GM12878 (cell line): ENCODE results near the gene ANKMY2. TPM values are rescaled to one million over a fixed set of nuclear protein-coding genes. Genes with fewer than 3 reads are reported as not detected.

Experiments used
- ATAC-seq: fragments of 200-7000 bp; cut with Tn5 transposase; 3 replicates; pipeline ENCODE4 v1.9.1; 2020; ENCODE audit warnings: mild to moderate bottlenecking, moderate library complexity
- BruUV-seq: library from RNA; stranded (reverse); fragments of 400-500 nt; replicated peaks from 2 replicates; lab custom pipeline; 2021; lab: Mats Ljungman, UMichigan
- CTCF ChIA-PET: fragments of 300-600 bp; sonication (Branson Sonifier 250); formaldehyde crosslinking; extraction: SDS; loops from one replicate; lab custom pipeline; 2021; ENCODE audit warnings: inconsistent platforms; lab: Yijun Ruan, JAX
- POLR2A ChIA-PET: fragments of 350-600 bp; formaldehyde crosslinking; extraction: SDS; loops from one replicate; lab custom pipeline; 2021; ENCODE audit warnings: inconsistent platforms; lab: Charles Lee
- RAD21 ChIA-PET: fragments of 300-600 bp; sonication (Branson Sonifier 250); formaldehyde crosslinking; loops from one replicate; lab custom pipeline; 2023; ENCODE audit warnings: antibody characterized with exemption; ENCODE audit not compliant: unreplicated experiment; lab: Charles Lee
- SMC1A ChIA-PET: fragments of 300-600 bp; sonication (Branson Sonifier 250); formaldehyde crosslinking; loops from one replicate; lab custom pipeline; 2023; ENCODE audit not compliant: unreplicated experiment, uncharacterized antibody; lab: Charles Lee
- DNase-seq: peaks from one replicate; pipeline ENCODE4 v3.0.0-alpha.2; 2011; ENCODE audit warnings: low read depth, low spot score
- FAIRE-seq: peaks from 3 replicates; lab custom pipeline; 2011; peaks lifted over from hg19 to GRCh38; lab: Jason Lieb, UNC
- H2AFZ ChIP-seq: 2 replicates; pipeline ENCODE4 v1.6.0; 2011; ENCODE audit warnings: low read depth, low read length, control low read depth; ENCODE audit not compliant: control insufficient read depth
- H3K27ac ChIP-seq: 2 replicates; pipeline ENCODE4 v1.5.1; 2011; ENCODE audit warnings: control low read depth; ENCODE audit not compliant: control insufficient read depth, insufficient read depth
- H3K27me3 ChIP-seq, 2 experiments: replicated peaks in 1 of 2; 2 replicates each; pipeline versions ENCODE4 v1.6.0 to v1.6.1; 2011; ENCODE audit warnings: low read length in 1 of 2; ENCODE audit not compliant: control insufficient read depth in 2 of 2, insufficient read depth in 2 of 2
- H3K36me3 ChIP-seq, 2 experiments: 2 replicates each; pipeline ENCODE4 v1.5.1; 2011; ENCODE audit warnings: low read length in 1 of 2; ENCODE audit not compliant: control insufficient read depth in 2 of 2, insufficient read depth in 2 of 2
- H3K4me1 ChIP-seq: 2 replicates; pipeline ENCODE4 v1.6.1; 2011; ENCODE audit warnings: mild to moderate bottlenecking, low read length, moderate library complexity, mixed read lengths; ENCODE audit not compliant: control insufficient read depth, insufficient read depth
- H3K4me2 ChIP-seq: 2 replicates; pipeline ENCODE4 v1.6.0; 2011; ENCODE audit warnings: control low read depth; ENCODE audit not compliant: control insufficient read depth, insufficient read depth
- H3K4me3 ChIP-seq: fragments of 200-600 bp; sonication (generic); 2 replicates; pipeline ENCODE4 v1.5.1; 2016
- H3K79me2 ChIP-seq: 2 replicates; pipeline ENCODE4 v1.6.0; 2011; ENCODE audit warnings: low read length; ENCODE audit not compliant: control insufficient read depth, insufficient read depth
- H3K9ac ChIP-seq: 2 replicates; pipeline ENCODE4 v1.8.0; 2011; ENCODE audit warnings: low read length, control low read depth, mixed read lengths; ENCODE audit not compliant: control insufficient read depth, insufficient read depth
- H3K9me3 ChIP-seq: replicated peaks from 3 replicates; pipeline ENCODE4 v1.5.1; 2011; ENCODE audit warnings: mild to moderate bottlenecking, low read length; ENCODE audit not compliant: control insufficient read depth, insufficient read depth
- H4K20me1 ChIP-seq: 2 replicates; pipeline ENCODE4 v1.6.0; 2011; ENCODE audit not compliant: control insufficient read depth, insufficient read depth
- BMI1 ChIP-seq: fragments of 450-650 bp; IDR thresholded peaks from 2 replicates; pipeline ENCODE4 v1.6.1; 2016; ENCODE audit warnings: mild to moderate bottlenecking, moderate library complexity, borderline replicate concordance
- CREM ChIP-seq: IDR thresholded peaks from 2 replicates; pipeline ENCODE4 v1.6.1; 2014; ENCODE audit warnings: antibody characterized with exemption, low read depth
- HCFC1 ChIP-seq: fragments of 150-350 bp; IDR thresholded peaks from 2 replicates; pipeline ENCODE4 v1.6.1; 2014; ENCODE audit warnings: low read length
- KDM1A ChIP-seq: fragments of 200-600 bp; sonication (generic); IDR thresholded peaks from 2 replicates; pipeline ENCODE4 v1.6.1; 2016; ENCODE audit warnings: borderline replicate concordance
- MYB ChIP-seq: fragments of 150-350 bp; IDR thresholded peaks from 2 replicates; pipeline ENCODE4 v1.6.1; 2014; ENCODE audit warnings: mild to moderate bottlenecking, low read depth, low read length, borderline replicate concordance
- NBN ChIP-seq: fragments of 450-650 bp; IDR thresholded peaks from 2 replicates; pipeline ENCODE4 v1.6.1; 2016
- NFYA ChIP-seq: IDR thresholded peaks from 2 replicates; pipeline ENCODE4 v1.6.1; 2011; ENCODE audit warnings: low read depth, mild to moderate bottlenecking, low read length, improper control_type of control experiment, borderline replicate concordance
- NR2C2 ChIP-seq: IDR thresholded peaks from 2 replicates; pipeline ENCODE4 v1.6.1; 2011; ENCODE audit warnings: borderline replicate concordance, low read depth; ENCODE audit not compliant: control insufficient read depth, insufficient read length
- PAX5 ChIP-seq: IDR thresholded peaks from 2 replicates; pipeline ENCODE4 v1.6.1; 2011; ENCODE audit warnings: low read depth, low read length, borderline replicate concordance
- RBBP5 ChIP-seq: fragments of 200-600 bp; sonication (generic); conservative IDR thresholded peaks from 2 replicates; pipeline ENCODE4 v1.6.1; 2016
- SIX5 ChIP-seq: IDR thresholded peaks from 2 replicates; pipeline ENCODE4 v1.6.1; 2011; ENCODE audit warnings: mild to moderate bottlenecking, low read depth, low read length, moderate library complexity; ENCODE audit not compliant: severe bottlenecking
- TARDBP ChIP-seq: IDR thresholded peaks from 2 replicates; pipeline ENCODE4 v1.6.1; 2016; ENCODE audit warnings: borderline replicate concordance
- TCF12 ChIP-seq: IDR thresholded peaks from 2 replicates; pipeline ENCODE4 v1.6.1; 2011; ENCODE audit warnings: low read depth, mild to moderate bottlenecking, low read length
- WGBS: methylation state at CpG from one replicate; pipeline ENCODE4 v1.1.6; 2016; ENCODE audit warnings: low lambda C conversion rate; ENCODE audit not compliant: insufficient replicate concordance, insufficient coverage; ENCODE audit errors: missing lambda C conversion rate; 5-methylcytosine and 5-hydroxymethylcytosine counted together
- in situ Hi-C: fragments of 300-500 bp; cut with MboI; formaldehyde crosslinking; loops from 9 replicates; pipeline ENCODE4 v1.14.3; 2018; ENCODE audit warnings: mixed read lengths
- intact Hi-C: fragments of 100-400 bp; cut with micrococcal nuclease; formaldehyde crosslinking; loops from one replicate; pipeline ENCODE4 v1.14.2; 2022; ENCODE audit not compliant: unreplicated experiment
- polyA plus RNA-seq, 11 experiments: library from polyadenylated mRNA; depleted of rRNA in 4 of 11; unstranded in 6 of 11; stranded (reverse) in 5 of 11; fragments of >200 nt; fragmentation: Nextera tagmentation in 4 of 11; fragmentation: Illumina TruSeq in 1 of 11; extraction: Ambion mirVana in 4 of 11; extraction: Trizol in 1 of 11; gene quantifications; 1 replicate in 1 of 11; 2 replicates in 10 of 11; pipeline versions ENCODE4 v1.2.1 to v1.2.3, GENCODE V29; 2011 to 2016; ENCODE audit warnings: inconsistent platforms in 2 of 11, missing spikeins in 2 of 11, low read depth in 1 of 11
- total RNA-seq, 4 experiments: library from RNA; depleted of rRNA in 3 of 4; stranded (reverse); fragments of >200 nt in 3 of 4; fragmentation: Illumina TruSeq in 1 of 4; extraction: Trizol in 1 of 4; gene quantifications; 2 replicates each; pipeline versions ENCODE4 v1.2.1 to v1.2.3, GENCODE V29; 2013 to 2021
- TF ChIP-seq, protein P1 (sequence below): fragments of 450-650 bp; IDR thresholded peaks from 2 replicates; pipeline ENCODE4 v1.6.1; 2016; ENCODE audit warnings: mild to moderate bottlenecking

ANKMY2 gene
- total and polyA plus RNA-seq, 10 of the 15 experiments (the other 5 are each of a cell fraction or from before 2014, with no cell fraction given) = 0.10 to 0.48 (median 0.29) TPM

DNA sequence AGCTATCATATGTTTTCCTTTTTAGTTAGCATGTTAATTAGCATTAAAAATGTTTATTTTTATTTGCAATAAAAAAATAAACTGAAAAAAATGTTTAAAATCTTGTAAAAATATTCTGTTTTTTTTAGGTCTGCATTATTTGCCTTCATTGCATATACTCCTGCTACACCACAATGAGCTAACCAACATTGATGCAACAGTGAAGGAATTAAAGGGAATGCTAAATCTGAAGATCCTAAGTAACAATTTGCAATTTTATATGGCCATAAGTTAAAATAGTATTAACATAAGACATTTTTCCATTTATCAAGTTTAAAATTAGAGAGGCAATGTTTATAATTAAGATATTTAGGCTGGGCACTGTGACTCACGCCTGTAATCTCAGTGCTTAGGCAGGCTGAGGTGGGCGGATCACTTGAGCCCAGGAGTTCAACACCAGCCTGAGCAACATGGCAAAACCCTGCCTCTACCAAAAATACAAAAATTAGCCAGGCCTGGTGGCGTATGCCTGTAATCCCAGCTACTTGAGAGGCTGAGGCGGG, 86.7 kb downstream of the ANKMY2 start:
- H3K4me1 ChIP-seq = no peaks in the 10 kb centered on the region
- no peak overlapping the region for H3K27ac ChIP-seq
- no peaks in the 10 kb centered on the region for H3K27me3 ChIP-seq
- in situ Hi-C loops = loop anchor here (25.0 kb wide), 1 partner anchor 1247 kb away; no protein-coding TSS in a partner anchor
- no peaks in the 10 kb centered on the region for H3K79me2 ChIP-seq
- 33% methylated on average over 4 of the region's 4 CpGs for WGBS
- CTCF ChIA-PET = interaction anchor here (0.6 kb wide), 1 partner anchor 392 kb away, joined by 3 read pairs; no protein-coding TSS in a partner anchor
- H3K36me3 ChIP-seq = no peaks in the 10 kb centered on the region
- no peak for TF ChIP-seq PAX5
- no peak for TF ChIP-seq HCFC1
- TF ChIP-seq SIX5 = no peak
- TF ChIP-seq NR2C2 = no peak
- no peak for TF ChIP-seq RBBP5
- no peak for TF ChIP-seq NBN
- TF ChIP-seq CREM = no peak
- TF ChIP-seq TCF12 = no peak
- no peak for TF ChIP-seq TARDBP
- TF ChIP-seq, protein P1, sequence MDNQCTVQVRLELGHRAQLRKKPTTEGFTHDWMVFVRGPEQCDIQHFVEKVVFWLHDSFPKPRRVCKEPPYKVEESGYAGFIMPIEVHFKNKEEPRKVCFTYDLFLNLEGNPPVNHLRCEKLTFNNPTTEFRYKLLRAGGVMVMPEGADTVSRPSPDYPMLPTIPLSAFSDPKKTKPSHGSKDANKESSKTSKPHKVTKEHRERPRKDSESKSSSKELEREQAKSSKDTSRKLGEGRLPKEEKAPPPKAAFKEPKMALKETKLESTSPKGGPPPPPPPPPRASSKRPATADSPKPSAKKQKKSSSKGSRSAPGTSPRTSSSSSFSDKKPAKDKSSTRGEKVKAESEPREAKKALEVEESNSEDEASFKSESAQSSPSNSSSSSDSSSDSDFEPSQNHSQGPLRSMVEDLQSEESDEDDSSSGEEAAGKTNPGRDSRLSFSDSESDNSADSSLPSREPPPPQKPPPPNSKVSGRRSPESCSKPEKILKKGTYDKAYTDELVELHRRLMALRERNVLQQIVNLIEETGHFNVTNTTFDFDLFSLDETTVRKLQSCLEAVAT = no peak
- TF ChIP-seq NFYA = no peak
- no peak for TF ChIP-seq KDM1A
- TF ChIP-seq MYB = no peak
- no peak for TF ChIP-seq BMI1
- TF ChIP-seq, all 136 proteins: peak for 0
- no peak for ATAC-seq
- no peak overlapping the region for H3K9ac ChIP-seq
- H2AFZ ChIP-seq = no peak overlapping the region
- H3K4me2 ChIP-seq = no peak overlapping the region
- no peak for FAIRE-seq
- SMC1A ChIA-PET = interaction anchor here (1.1 kb wide), 1 partner anchor 480 kb away, joined by 3 read pairs; no protein-coding TSS in a partner anchor
- RAD21 ChIA-PET = no interaction called here
- POLR2A ChIA-PET = no interaction called here
- H3K4me3 ChIP-seq = no peak overlapping the region
- H4K20me1 ChIP-seq = no peaks in the 10 kb centered on the region
- intact Hi-C loops = no loop called here
- H3K9me3 ChIP-seq = no peaks in the 10 kb centered on the region
- DNase-seq = no peak
- no TSS peak for BruUV-seq
